Metanephros (tissue), 2 donors: ENCODE measurements around the gene AMPD1. TPM values are rescaled to one million over a fixed set of nuclear protein-coding genes. Genes with fewer than 3 reads are reported as not detected.

Source experiments
- small RNA-seq: library from RNA; depleted of rRNA; stranded (forward); fragments of <200 nt; gene quantifications from one replicate; pipeline ENCODE3, GENCODE V24; 2014; ENCODE audit warnings: low replicate concordance
- total RNA-seq: library from RNA; depleted of rRNA; stranded (reverse); fragments of >200 nt; gene quantifications from one replicate; pipeline ENCODE4 v1.2.3, GENCODE V29; 2014

AMPD1 gene
- total RNA-seq, result 22.7 TPM

DNA sequence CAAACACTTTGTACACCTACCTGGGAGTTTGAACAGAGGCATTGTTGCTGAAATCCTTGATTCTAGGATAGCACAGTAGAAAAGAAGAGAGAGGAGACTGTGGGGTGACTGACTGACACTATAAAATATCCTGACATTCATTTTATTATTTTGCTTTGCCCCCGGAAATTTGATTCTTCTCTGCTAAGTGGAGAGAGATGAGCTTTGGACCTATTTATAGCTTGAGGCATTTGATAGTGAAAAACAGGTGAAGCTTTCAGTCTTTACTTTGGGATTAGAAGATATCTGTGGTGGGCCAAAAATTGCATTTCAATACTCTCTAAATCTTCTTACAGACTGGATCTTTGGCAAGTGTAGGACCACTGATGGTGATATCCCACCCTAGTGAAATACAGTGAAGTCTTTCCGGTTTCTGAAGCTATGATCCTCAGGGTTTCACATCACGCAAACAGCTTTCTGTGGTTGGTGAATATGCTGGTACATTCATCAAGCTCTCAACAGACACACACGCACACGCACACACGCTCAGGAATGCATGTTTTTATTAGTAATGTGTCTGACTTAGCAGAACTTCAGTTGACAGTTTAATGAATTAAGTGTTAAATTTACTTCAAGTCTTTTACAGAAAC is at the start of gene AMPD1:
TSS of gene AMPD1 (minus strand) at position 117 of the 629 bp plus-strand sequence. CDS start at position 42, 75 bp downstream.

GRCh38 chr1:114716304-114717170 is 21.2 kb upstream of the AMPD1 start, which contains the start of gene NRAS:
NRAS (minus strand) TSS chr1:114716771; CDS start chr1:114716160, 611 bp downstream.

DNA sequence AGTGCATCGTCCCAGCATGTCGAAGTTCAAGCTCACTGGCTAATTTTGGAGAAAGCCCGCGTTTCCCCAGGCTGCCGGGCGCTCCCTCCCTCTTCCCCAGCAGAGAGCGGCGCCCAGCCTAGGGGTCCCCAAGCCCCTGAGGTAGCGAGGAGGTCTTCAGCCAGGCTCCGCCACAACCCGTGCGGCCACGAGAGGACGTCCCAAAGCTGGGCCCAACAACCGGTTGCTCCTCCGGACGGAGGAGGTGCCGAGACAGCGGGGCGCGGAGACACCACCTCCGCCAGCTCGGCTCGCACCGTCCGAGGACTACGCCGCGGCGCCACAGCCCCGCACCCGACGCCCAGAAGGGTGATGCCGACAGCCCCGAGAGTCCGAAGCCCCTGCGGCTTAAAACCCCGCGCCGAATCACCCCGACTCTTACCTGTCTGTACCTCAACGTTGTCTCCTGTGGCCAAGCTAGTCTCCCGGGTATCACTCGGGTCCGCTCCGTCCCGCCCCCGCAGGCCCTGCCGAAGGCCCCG is 25.7 kb downstream of the AMPD1 start, which contains the start of gene DENND2C:
TSS of gene DENND2C (minus strand) at position 488 of the 521 bp plus-strand sequence. CDS start 44,065 bp downstream, outside the sequence.

Small RNA genes within 50 kb of the gene (small RNA-seq; reads per million reads assigned to genes)
- gene RN7SL432P, result not detected
- gene RNY1P13, result not detected

Other genes with a start within 250 kb of the AMPD1 start
- 73.0 TPM for gene TRIM33, start 184.3 kb downstream of the AMPD1 start, total RNA-seq
- gene BCAS2, start 113.9 kb downstream of the AMPD1 start, total RNA-seq, result 24.7 TPM
- gene DENND2C, start 25.5 kb downstream of the AMPD1 start, total RNA-seq, result 5.8 TPM
- 33.2 TPM for gene NRAS, start 21.2 kb upstream of the AMPD1 start, total RNA-seq
- 325 TPM for gene CSDE1, start 62.4 kb upstream of the AMPD1 start, total RNA-seq
- gene SIKE1, start 85.1 kb upstream of the AMPD1 start, total RNA-seq, result 84.3 TPM
- not detected for gene SYCP1, start 159.3 kb upstream of the AMPD1 start, total RNA-seq